GM12872 (cell line): ENCODE results near the gene MRPS33.

Source experiments
- CTCF ChIP-seq: IDR thresholded peaks from 3 replicates; pipeline ENCODE4 v1.5.1; 2011; ENCODE audit warnings: low read depth, mild to moderate bottlenecking, low read length, moderate library complexity; ENCODE audit not compliant: insufficient read depth

Gene MRPS33

DNA sequence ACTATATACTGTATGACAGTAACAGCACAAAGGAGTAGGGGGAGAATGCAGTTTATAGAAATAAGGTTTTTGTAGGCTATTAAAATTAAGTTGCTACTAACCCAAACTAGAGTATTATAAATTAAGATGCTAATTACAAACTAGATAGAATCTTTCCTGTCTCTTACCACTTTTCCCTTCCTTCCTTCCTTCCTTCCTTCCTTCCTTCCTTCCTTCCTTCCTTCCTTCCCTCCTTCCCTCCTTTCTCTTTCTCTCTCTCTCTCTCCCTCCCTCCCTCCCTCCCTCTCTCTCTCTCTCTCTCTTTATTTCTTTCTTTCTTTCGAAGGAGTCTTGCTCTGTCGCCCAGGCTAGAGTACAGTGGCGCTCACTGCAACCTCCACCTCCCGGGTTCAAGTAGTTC lies 53.6 kb downstream of the MRPS33 start:
- TF ChIP-seq CTCF = no peak
